GM23248 (cell line): ENCODE measurements around the gene GNB2.

Source experiments
- EZH2 ChIP-seq: fragments of 200-600 bp; sonication (generic); IDR thresholded peaks from 2 replicates; pipeline ENCODE4 v1.6.1; 2018; ENCODE audit warnings: antibody characterized with exemption, mild to moderate bottlenecking; ENCODE audit not compliant: insufficient read depth, poor library complexity, severe bottlenecking
- EZH2phosphoT487 ChIP-seq: fragments of 200-600 bp; sonication (generic); IDR thresholded peaks from 2 replicates; pipeline ENCODE4 v1.6.1; 2018; ENCODE audit warnings: antibody characterized with exemption, moderate library complexity, mild to moderate bottlenecking, low read depth; ENCODE audit not compliant: insufficient read depth

DNA sequence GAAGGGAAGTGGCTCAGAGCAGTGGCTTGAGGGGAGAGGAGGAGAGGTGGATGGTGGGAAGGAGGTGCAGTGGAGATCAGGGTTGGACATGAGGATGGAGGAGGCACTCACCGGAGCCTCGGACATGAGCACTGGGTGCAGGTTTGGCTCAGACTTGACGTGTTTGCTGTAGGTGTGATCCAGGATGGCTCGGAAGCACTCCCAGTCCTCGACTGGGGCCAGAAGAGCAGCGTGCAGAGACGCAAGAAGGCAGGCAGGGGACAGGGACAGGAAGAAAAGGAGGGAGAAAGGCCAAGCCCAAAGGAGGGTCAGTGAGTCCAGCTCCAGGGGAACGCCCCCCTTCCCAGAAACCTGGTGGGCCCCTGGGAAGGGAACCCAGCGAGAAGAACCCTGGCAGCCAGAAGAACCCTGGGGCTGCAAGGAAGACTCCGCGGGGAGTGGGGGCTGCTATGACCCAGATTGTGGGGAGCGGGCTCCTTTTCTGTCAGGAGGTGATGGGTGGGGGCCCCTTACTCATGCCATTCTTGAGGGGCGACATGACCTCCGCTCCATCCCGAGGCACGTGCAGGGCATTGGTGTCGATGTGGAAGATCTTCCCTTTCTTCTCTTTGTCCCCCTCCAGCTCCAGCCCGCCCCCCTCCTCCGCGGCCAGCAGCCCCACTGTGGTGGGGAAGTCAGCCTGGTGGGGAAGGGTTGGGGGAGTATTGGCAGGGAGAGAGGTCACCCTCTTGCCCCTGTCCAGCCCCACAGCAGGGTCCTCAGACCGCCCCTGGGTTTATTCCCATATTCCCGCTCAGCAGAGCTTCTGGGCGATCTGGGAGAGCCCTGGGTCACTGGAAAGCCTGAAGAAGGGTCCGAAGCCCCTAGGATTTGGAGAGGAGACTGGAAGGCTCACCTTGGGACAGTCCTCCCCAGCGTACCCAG lies 18.4 kb upstream of the GNB2 start:
- TF ChIP-seq EZH2, result no peak
- no peak for TF ChIP-seq EZH2phosphoT487
